GM12872 (cell line): Measurements from ENCODE around the gene OMA1.

Experiments used
- TF ChIP-seq, protein P1 (sequence below): IDR thresholded peaks from 3 replicates; pipeline ENCODE4 v1.5.1; 2011; ENCODE audit warnings: low read depth, mild to moderate bottlenecking, low read length, moderate library complexity; ENCODE audit not compliant: insufficient read depth

Gene OMA1

DNA sequence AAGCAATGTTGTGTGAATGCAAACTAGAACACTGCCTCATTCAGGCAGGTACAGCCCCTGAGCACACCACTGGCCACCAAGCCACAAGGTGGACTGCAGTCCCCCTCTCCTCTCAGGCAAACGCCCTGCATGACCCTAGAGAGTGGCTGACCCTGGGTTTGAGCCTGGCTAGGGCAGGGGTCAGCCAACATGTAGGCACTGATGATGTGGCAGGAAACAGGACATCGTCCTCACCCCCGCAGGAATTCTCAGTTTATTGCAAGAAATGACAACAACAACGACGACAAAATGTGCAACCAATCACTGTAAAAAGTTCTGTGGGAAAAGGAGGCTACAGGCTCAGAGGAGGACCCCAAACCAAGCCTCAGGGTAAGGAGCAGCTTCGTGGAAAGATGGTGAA is 81.3 kb downstream of the OMA1 start:
- TF ChIP-seq, protein P1, sequence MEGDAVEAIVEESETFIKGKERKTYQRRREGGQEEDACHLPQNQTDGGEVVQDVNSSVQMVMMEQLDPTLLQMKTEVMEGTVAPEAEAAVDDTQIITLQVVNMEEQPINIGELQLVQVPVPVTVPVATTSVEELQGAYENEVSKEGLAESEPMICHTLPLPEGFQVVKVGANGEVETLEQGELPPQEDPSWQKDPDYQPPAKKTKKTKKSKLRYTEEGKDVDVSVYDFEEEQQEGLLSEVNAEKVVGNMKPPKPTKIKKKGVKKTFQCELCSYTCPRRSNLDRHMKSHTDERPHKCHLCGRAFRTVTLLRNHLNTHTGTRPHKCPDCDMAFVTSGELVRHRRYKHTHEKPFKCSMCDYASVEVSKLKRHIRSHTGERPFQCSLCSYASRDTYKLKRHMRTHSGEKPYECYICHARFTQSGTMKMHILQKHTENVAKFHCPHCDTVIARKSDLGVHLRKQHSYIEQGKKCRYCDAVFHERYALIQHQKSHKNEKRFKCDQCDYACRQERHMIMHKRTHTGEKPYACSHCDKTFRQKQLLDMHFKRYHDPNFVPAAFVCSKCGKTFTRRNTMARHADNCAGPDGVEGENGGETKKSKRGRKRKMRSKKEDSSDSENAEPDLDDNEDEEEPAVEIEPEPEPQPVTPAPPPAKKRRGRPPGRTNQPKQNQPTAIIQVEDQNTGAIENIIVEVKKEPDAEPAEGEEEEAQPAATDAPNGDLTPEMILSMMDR: no peak

DNA sequence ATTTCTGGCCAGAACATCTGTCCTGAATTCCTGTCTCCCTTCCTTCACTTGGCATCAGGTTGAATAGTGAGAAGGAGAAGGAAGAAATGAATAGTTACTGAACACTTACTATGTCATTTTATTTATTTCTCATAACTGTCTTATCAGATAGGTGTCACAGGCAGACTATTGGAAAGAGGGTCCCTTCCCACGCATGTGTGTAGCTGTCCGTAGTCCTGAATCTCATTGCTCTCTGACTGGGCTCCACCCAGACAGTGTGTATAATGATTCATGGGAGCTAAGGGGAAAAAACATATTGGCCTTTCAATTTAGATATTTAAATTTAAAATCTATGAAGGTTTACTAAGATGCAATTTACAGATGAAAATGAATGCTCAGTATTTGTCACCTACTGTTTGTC is 86.1 kb downstream of the OMA1 start:
- TF ChIP-seq, protein P1: no peak

DNA sequence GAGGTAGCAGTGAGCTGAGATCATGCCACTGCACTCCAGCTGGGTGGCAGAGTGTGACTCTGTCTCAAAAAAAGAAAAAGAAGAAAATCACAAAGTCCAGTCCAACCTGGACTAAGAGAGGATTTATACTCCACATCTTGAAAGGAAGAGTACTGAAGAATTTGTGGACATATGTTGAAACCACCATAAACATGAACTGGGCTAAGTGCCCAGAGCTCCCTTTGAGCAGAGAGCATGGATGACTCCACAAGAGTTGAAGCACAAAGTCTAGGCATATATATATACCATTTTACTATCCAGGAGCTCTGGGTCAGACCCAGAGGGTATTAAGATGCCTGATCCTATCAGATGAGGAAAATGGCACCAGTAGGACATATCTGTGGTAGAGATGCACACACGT is 86.6 kb downstream of the OMA1 start:
- TF ChIP-seq, protein P1: no peak

GRCh38 chr1:58457023-58457635 is 89.4 kb downstream of the OMA1 start:
- TF ChIP-seq, protein P1: no peak

GRCh38 chr1:58456470-58456869 is 90.1 kb downstream of the OMA1 start:
- TF ChIP-seq, protein P1: no peak

GRCh38 chr1:58454807-58455206 is 91.7 kb downstream of the OMA1 start:
- TF ChIP-seq, protein P1: no peak

- TF ChIP-seq, protein P1: no peak
Measured at GRCh38 chr1:58454385-58454784, 92.1 kb downstream of the OMA1 start.
